Prostate gland (tissue), 2 donors: ENCODE results near the gene RGSL1.

Experiments used
- POLR2A ChIP-seq: fragments of 450-650 bp; IDR thresholded peaks from one replicate; pipeline ENCODE4 v1.6.1; 2016; ENCODE audit warnings: antibody characterized with exemption, mild to moderate bottlenecking
- POLR2AphosphoS5 ChIP-seq: sonication (generic); formaldehyde crosslinking; IDR thresholded peaks from one replicate; pipeline ENCODE4 v1.6.1; 2017; ENCODE audit warnings: antibody characterized with exemption
- TF ChIP-seq, protein P1 (sequence below), 4 experiments: fragments of 200-600 bp in 2 of 4; fragments of 450-650 bp in 2 of 4; sonication (generic) in 2 of 4; IDR thresholded peaks; 1 replicate in 3 of 4; 2 replicates in 1 of 4; pipeline ENCODE4 v1.5.1; 2016 to 2019; ENCODE audit warnings: antibody characterized with exemption in 4 of 4, mild to moderate bottlenecking in 2 of 4, moderate library complexity in 2 of 4

DNA sequence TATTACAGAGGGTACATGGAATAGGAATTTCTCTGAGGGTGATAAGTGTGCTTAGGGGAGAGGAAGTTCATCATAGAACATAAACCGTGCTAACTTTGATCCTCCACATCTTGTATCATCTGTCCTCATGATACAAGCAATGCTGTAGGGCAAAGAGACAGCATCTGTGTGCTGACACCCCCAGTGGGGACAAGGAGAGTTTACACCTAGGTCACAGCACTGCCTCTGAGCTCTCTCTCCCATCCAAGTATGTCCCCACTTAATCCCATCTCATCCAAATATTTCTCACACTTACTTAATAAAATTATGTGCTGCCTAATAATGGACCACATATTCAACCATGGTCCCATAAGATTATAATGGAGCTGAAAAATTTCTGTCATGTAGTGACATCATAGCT lies 45.2 kb upstream of the RGSL1 start:
- TF ChIP-seq, protein P1, sequence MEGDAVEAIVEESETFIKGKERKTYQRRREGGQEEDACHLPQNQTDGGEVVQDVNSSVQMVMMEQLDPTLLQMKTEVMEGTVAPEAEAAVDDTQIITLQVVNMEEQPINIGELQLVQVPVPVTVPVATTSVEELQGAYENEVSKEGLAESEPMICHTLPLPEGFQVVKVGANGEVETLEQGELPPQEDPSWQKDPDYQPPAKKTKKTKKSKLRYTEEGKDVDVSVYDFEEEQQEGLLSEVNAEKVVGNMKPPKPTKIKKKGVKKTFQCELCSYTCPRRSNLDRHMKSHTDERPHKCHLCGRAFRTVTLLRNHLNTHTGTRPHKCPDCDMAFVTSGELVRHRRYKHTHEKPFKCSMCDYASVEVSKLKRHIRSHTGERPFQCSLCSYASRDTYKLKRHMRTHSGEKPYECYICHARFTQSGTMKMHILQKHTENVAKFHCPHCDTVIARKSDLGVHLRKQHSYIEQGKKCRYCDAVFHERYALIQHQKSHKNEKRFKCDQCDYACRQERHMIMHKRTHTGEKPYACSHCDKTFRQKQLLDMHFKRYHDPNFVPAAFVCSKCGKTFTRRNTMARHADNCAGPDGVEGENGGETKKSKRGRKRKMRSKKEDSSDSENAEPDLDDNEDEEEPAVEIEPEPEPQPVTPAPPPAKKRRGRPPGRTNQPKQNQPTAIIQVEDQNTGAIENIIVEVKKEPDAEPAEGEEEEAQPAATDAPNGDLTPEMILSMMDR (IDR thresholded peaks at IDR 0.05) = no peak
- TF ChIP-seq POLR2AphosphoS5 (no peak), POLR2A (no peak)
